Activated naive CD4-positive, alpha-beta T cell treated with Interleukin-2 at 50 U/mL for 16 hours (primary cell): ENCODE results near the gene CABLES1.
"Not testable (repeated sequence)": the region's sequence is repeated elsewhere in the genome, so short reads cannot be mapped to it uniquely, and the experiment has no call there.

Experiments used
- DNase-seq: peaks from one replicate; pipeline ENCODE4 v3.0.0-alpha.2; 2020

The CABLES1 gene

DNA sequence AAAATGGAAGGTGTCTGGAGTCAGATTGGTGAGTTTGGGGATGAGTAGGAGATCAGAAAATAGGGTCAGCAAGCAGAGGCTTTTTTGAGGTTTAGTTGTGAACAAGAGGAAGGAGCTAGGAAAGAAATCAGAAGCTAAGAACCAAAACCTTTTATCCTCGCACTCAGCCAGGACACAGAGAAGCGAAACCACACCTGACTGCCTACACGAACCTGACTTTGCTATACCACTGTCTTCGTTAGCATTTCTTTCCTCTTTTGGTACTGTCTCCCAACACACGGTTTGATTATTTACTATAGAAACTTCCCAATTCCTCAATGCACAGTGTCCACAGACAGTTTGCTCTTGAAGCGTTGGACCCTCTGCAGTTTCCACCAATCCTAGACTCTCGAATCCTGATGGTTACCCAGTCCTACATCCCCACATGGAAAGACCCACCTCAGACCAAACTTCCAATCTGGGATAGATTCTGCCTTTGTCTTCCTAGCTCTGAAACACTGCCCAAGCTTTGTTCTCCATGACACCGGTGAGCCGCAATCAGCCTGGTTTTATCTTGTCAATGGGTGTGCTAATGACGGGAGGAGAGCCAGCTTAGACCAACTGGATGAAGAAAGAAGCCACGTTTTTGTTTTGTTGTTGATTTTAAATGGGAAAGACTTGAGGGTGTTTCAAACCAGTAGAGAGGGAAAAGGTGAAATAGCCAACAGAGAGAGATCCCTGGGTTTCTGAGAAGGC is 137.4 kb downstream of the CABLES1 start:
- no peak for DNase-seq

DNA sequence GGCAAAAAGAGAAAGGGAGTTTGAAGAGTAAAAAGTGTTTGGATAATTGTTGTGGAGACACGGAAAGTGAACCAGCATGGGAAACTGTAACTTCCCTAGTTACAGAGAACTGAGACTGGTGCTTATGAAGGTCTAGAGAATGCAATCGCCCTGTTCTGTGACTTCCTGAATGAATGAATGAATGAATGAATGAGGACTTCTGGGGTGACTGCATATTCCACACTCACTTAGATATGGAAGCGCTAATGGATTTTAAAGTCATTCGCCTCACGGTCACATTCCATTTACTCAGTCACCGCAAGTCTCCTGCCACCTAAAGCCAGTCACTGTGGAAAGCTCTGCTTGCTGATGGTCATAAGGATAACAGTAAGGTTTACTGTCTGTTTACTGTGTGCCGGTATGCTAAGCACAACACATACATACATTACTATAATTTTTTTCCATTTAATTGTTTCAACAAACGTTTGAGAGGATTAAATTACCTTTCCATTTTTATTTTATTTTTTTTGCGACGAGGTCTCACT is 138.2 kb downstream of the CABLES1 start:
- DNase-seq, result no peak

DNA sequence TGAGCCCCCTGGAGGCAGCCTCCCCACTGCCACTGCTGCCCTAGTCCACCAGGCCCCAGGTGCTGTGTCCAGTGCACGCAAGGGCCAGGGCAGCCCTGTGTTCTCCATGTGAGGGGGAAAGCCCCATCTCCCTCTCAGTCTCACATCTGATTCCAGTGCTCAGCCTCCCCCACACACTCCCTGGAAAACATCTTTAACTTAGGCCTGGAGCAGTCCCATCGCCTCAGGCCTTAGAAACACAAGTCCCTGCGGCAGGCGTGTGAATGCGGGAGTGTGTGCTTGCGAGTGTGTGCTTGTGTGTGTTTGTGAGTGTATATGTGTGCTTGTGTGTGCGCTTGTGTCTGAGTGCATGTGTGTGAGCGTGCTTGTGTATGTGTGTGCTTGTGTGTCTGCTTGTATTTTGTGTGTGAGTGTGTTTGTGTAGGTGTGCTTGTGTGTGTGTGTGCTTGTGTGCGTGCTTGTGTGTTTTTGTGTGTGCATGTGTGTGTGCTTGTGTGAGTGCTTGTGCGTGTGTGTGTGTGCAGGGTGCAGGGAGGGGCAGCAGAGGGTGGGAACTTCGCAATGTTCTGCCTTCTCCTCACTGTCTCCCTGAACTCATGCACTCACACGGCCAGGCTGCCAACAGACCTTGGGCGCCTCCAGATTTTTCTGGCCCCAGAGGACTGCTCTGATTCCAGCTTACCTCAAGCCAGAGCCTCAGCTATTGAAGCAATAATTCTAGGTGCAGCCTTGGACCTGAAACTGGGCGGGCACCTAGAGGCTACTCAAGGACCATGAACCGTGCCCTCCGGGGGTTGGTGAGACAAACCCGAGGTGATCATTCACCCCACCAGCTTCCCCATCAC is 139.6 kb downstream of the CABLES1 start:
- no peak for DNase-seq

DNA sequence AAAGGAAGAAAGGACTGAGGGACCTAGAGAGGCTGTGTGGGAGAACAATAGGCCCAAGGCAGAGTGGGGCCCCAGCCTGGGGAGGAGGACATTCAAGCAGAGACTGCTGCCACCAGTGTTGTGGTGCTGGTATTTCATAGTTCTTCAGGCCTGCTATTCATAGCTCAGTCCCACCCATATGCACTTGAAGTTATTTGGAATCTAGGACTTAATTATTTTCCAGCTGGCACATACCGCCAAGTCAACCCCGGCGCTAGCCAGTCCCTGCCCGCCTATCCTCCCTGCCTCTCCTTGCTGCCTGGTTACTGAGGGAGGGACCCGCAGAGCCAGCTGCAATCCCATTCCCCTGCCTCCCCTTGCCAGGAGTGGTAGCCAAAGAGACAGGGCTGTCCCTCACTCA is 141.2 kb downstream of the CABLES1 start:
- no peak for DNase-seq

DNA sequence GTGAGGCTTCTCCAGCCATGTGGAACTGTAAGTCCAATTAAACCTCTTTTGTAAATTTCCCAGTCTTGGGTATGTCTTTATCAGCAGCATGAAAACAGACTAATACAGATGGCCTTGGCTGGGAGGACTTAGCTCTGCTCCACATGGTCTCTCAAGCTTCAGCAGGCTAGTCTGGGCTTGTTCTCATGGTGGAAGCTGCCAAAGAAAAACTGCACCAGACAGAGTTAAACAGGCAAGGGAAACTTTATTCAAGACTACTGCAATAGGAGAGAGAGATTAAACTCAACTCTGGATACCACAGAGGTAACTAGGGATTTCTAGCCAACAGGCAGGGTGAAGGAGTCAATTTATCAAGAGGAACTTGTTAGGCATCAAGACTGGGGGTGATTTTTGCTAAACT is 142.1 kb downstream of the CABLES1 start:
- no peak for DNase-seq

DNA sequence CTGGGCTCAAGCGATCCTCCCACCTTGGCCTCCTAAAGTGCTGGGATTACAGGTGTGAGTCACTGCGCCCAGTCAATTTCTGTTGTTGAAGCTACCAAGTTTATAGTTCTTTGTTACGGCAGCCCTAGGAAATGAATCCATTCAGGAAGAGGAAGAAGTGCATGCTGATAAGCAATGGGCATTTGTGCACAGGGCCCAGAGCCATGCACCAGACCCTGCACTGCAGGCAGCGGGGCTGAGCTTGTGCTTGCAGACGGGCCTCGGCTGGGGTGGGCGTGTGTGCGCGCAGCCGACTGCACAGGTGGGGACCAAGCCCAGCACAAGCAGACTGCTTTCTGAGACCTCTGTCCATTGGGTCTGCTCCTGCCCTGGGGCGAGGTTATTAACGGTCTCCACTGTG is 144.6 kb downstream of the CABLES1 start:
- no peak for DNase-seq

DNA sequence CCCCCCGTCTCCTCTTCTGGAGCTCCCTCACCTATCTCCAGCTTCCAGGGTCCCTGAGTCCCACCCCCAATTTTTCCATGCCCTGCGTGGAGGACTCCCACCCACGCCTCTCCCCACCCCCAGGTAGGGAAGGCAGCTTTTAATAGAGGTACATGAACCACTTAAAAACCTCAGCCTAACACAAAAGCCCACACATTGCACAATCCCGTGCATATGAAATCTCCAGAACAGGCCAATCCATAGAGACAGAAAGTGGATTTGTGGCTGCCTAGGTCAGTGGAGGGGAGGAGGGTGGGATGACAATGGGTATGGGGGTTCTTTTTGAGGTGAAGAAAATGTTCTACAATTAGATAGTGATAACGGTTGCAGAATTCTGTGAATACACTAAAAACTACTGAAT is 145.6 kb downstream of the CABLES1 start:
- no peak for DNase-seq

DNA sequence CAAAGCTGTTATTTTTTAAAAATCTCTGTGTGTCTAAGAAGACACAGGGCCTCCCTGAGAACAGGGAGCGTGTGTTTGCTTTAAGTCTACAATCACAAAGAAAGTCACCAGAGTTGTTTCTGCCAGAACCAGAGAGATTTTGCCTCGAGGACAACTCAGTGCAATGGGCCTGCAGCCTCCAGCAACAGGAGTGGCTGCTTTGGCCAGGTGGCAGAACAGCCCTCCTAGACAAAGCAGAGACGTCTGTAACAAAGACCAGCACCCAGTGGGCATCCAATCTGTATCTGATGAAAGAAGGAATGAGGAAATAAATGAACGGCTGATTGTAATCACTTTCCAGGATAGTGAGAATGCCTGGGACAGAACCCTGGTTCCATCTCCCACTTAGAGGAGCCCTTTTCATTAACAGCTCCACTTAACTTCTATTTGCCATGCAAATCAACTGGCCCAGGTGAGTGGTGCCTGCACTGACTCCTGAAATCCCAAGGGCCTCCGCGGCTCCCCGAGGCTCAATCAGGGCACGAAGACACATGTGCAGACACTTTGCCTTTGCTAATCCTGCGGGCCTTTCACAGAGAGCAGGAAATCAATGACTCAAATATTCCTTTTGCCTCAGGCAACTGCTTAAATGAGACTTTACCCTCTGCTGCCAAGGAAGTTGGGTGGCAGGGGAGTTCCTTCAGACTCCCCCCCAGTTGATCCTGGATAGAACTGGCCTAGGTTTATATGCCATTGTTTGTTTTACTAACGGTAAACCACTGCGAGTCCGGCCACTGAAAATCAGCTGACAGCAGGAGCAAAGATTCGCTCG is 146.5 kb downstream of the CABLES1 start:
- DNase-seq, result no peak

DNA sequence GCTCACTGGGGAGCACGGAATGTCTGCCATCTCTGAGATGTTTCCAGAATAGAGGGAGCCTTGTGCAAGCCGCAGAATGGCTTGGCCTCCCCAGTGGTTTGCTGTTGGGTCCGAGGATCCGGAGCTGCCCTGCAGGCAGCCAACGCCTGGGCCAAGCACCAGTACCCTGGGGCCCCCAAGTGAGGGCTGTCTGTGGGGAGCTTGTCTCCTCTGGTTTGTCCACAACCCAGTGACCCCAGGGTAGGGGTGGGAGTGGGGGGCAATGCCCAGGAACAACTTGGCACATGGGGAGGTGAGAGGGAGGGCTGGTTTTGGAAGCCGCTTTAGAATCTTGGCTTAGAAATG is 147.1 kb downstream of the CABLES1 start:
- no peak for DNase-seq

DNA sequence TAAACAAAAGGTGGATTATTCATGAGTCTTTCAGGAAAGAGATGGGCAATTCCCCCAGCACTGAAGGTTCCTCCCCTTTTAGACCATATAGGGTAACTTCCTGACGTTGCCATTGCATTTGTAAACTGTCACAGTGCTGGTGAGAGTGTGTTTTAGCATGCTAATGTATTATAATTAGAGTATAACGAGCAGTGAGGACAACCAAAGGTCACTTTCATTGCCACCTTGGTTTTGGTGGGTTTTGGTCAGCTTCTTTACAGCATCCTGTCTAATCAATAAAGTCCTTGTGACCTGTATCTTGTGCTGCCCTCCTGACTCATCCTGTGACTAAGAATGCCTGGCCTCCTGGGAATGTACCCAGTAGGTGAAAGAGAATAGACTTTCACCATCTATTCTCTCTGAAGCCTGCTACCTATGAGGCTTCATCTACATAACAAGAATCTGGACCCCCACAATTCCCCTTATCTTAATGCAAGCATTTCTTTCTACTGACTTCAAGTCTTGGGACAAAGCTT is 148.7 kb downstream of the CABLES1 start:
- DNase-seq, result no peak

DNA sequence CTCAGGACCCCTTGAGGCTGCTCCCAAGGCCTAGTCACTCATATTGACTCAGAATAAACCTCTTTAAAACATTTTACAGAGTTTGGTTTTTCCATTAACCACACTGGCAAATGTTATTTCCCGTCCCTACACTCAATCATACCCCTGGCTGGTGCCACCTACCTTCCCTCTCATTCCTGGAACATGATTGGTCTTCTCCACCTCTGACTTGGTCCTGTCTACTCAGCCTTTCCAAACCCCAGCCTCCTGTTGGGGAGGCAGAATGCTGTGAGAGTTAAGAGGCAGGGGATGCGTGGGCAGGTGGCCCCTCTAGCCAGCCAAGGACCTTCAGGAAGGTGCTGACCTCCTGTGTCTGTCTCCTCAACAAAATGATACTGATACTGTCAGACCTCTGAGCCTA is 149.3 kb downstream of the CABLES1 start:
- DNase-seq, result no peak

DNA sequence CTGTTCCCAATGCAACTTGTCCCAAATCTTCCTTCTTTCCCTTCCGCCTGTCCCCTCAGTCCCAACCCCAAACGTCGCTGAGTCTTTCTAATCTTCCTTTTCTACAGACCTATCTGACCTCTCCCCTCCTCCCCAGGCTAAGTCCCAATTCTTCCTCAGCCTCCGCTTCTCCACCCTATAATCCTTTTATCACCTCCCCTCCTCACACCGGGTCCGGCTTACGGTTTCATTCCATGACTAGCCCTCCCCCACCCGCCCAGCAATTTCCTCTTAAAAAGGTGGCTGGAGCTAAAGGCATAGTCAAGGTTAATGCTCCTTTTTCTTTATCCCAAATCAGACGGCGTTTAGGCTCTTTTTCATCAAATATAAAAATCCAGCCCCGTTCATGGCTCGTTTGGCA is 150.3 kb downstream of the CABLES1 start:
- DNase-seq, result not testable (repeated sequence)

DNA sequence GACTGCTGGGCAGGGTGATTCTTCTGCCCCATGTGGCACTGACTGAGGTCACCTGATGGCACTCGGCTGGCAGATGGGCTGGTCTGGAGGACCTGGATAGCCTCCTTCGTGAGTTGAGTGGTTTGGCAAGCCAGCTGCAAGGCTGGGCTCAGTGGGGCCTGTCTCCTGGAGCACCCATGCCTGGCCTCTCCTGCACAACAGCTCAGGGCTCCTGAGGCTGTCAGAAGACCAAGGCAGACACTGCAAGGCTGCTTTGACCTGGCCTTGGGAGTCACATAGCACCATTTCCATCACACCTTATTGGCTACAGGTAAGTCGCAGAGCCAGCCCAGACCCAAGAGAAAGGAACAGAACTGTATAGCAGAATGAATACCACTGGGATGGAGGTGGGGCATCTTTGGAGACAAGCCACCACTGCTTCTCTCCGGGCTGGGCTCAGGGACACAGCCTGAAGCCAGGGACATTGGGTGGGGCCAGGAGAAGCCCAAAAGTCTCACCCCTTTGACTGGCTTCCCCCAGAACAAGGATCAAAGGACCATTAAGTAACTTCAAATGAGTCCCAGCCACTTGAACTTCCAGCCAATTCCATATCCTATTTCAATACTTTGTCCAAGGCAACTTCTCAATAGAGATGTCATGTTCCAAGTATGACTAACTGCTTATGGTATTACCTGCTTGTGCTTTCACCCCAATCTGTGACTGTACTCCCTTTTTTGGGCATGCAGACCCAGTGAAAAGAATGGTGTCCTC is 156.3 kb downstream of the CABLES1 start:
- no peak for DNase-seq

DNA sequence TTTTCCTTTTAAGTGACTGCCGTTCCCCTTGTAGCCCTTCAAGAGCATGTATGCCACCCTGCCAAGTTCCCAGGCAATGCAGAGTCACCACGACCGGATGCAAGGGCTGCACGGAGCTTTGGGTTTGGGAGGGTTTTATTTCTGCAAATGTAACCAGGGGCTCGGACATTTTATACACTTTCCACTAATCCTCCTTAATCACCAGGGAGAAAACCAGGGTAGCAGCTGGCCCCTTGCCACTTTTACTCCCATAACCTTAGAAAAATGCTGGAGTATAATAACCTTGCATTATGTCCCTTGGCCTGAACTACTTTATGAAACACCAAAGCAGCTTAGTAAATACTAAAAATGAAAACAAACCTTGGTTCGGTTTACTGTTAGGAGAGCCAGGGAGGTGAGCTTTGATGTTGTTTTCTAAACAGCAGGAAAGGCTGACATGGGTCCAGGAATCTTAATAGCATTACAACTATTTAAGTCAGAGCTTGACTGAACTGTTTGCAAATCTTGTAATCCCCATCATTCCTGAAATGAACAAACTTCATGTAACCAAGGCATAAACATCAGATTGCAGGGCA is 165.0 kb downstream of the CABLES1 start:
- no peak for DNase-seq

DNA sequence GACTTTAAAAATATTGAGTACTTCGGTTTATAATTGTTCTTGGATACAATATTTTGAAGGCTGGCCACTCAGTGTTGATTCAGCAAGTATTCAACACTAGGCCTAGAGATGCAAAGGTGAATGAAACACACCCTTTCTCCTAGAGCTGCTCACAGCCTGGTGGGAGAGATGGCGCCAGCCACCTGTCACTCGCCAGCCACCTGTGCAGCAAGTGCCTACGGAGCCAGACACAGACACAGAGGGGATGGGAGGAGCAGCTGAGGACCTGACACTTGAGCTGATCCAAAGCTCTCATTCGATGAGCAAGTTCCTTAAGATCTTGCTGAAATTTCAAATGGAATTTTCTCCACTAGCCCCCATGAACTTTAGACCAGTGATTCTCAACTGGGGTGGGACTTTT is 166.7 kb downstream of the CABLES1 start:
- DNase-seq, result no peak

DNA sequence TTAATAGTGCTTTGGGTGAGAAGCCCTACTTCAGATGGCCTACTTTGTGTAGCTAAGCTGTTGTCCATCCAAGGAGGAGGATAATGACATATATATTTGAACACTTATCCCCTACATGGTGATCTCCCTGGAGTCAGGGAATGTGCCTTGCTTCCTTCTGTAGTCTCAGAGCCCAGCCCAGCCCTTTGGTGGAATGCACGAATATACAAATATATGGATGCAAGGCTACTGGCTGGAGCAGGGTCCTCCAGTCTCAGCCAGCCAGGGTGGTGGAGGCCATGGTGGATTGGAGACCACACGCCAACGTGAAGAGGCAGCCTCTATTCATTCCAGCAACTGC is 167.2 kb downstream of the CABLES1 start:
- DNase-seq, result no peak

DNA sequence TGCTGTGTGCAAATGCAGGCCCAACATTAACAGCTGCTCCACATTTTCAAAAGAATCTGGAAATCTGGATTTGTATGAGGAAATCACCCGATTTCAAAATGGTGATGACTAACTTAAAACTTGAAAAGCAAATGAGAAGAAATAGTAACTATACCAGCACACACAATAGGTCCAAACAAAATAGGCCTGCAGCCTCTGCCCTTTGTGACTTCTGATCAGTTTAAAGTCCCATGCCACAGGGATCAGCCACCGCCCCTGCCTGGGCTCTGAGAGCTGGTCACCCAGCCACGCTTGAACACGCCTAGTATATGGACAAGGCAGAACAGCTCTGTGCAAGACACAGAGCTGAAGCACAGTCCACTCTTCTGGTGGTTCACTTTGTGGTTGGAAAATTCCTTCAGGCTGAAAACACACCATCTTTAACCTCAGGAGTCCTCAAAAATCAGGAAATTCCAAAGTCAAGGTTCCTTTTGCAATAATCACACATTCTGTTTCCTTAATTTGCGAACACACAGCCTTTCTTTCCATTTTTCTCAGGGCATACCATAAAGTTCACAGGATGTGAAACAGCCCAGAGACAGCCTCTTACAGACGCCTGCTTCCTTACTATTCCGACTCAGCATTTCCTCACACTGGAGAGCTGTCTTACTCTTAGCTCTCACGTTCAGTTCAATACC is 167.7 kb downstream of the CABLES1 start:
- DNase-seq, result no peak

DNA sequence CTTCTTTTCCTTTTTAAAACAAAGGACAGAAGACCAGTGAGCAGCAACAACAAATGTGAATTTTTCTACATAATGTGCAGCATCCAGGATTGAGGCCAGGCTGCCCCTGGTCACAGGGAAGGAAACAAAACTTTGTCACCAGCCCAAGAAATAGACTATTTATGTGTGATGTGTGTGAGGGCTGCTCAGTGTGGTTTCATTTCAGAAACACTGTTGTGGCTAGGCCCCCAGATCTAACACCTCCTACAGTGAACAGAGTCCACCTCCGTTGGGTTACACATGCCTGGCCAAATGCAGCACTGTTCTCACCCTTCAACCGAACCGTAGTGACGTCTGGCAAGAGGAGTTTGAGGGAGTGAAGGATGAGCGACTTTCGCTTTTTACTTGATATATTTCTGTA is 171.5 kb downstream of the CABLES1 start:
- no peak for DNase-seq

DNA sequence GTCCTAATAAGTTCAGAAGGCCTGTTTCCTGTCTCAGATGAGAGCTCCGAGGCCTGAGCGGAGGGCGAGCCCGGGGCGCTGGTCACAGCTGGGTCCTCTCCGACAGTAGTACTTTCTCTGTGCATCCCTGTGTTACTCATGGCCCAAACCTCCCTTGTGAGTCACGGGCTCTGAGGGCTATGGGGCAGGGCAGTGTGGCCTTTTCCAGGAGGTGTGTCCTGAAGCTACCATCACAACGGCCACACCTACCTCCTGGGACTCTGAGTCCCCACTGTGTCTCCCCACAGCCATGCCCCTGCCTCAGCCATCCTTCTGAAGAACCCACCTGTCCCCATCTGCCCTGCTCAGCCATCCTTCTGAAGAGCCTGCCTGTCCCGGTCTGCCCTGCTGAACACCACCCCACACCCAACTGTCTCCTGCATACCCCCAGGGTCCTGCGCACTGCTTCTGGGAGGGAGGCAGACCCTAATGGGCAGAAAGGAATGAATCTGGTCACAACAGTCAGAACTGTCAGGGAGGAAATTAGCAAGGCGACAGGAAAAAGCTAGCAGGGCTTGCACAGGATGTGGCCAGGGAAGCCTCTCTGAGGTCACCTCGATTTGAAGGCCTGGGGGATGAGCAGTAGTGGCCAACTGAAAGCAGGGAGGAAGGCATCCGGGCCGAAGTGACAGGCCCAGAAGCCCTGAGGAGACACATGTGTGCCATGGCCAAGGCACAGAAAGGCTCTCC is 172.4 kb downstream of the CABLES1 start:
- DNase-seq, result no peak
